ENCODE data around the gene EFHB. TPM values are rescaled to one million over a fixed set of nuclear protein-coding genes. Genes with fewer than 3 reads are reported as not detected.

EFHB gene
- total and polyA plus RNA-seq, 2 of the 13 experiments (the other 11 are each of a cell fraction or from before 2014, with no cell fraction given), result 0.15 to 0.42 TPM

- TF ChIP-seq GATAD1 (CRISPR knock-in tag; IDR thresholded peaks at IDR 0.05), result peak; percentile 35; the same call in 1 of the 2 replicates
- no peak for TF ChIP-seq FOXJ3 (CRISPR knock-in tag; IDR thresholded peaks at IDR 0.05; ENCODE audit: borderline replicate concordance)
- TF ChIP-seq EP300 (IDR thresholded peaks at IDR 0.05; ENCODE audit: low read depth in 2 of 2, low read length in 2 of 2), result no peak
- no peak for TF ChIP-seq EP300 (CRISPR knock-in tag; IDR thresholded peaks at IDR 0.05; ENCODE audit: borderline replicate concordance)
- no peak for TF ChIP-seq ZNF337 (CRISPR knock-in tag; IDR thresholded peaks at IDR 0.05; ENCODE audit: borderline replicate concordance, low read depth)
- no peak for TF ChIP-seq ZNF691 (CRISPR knock-in tag; IDR thresholded peaks at IDR 0.05; ENCODE audit: borderline replicate concordance, low read depth)
- TF ChIP-seq MIER3 (CRISPR knock-in tag; IDR thresholded peaks at IDR 0.05; ENCODE audit: borderline replicate concordance), result no peak
- TF ChIP-seq TCF12 (IDR thresholded peaks at IDR 0.05), result no peak
- no peak for TF ChIP-seq TCF12 (CRISPR knock-in tag; IDR thresholded peaks at IDR 0.05)
- TF ChIP-seq ZNF563 (CRISPR knock-in tag; IDR thresholded peaks at IDR 0.05), result no peak
- no peak for TF ChIP-seq TAF15 (IDR thresholded peaks at IDR 0.05; ENCODE audit: low read depth, low read length, poor library complexity, severe bottlenecking)
- no peak for TF ChIP-seq ZNF362 (CRISPR knock-in tag; IDR thresholded peaks at IDR 0.05; ENCODE audit: borderline replicate concordance)
- TF ChIP-seq, protein P1, sequence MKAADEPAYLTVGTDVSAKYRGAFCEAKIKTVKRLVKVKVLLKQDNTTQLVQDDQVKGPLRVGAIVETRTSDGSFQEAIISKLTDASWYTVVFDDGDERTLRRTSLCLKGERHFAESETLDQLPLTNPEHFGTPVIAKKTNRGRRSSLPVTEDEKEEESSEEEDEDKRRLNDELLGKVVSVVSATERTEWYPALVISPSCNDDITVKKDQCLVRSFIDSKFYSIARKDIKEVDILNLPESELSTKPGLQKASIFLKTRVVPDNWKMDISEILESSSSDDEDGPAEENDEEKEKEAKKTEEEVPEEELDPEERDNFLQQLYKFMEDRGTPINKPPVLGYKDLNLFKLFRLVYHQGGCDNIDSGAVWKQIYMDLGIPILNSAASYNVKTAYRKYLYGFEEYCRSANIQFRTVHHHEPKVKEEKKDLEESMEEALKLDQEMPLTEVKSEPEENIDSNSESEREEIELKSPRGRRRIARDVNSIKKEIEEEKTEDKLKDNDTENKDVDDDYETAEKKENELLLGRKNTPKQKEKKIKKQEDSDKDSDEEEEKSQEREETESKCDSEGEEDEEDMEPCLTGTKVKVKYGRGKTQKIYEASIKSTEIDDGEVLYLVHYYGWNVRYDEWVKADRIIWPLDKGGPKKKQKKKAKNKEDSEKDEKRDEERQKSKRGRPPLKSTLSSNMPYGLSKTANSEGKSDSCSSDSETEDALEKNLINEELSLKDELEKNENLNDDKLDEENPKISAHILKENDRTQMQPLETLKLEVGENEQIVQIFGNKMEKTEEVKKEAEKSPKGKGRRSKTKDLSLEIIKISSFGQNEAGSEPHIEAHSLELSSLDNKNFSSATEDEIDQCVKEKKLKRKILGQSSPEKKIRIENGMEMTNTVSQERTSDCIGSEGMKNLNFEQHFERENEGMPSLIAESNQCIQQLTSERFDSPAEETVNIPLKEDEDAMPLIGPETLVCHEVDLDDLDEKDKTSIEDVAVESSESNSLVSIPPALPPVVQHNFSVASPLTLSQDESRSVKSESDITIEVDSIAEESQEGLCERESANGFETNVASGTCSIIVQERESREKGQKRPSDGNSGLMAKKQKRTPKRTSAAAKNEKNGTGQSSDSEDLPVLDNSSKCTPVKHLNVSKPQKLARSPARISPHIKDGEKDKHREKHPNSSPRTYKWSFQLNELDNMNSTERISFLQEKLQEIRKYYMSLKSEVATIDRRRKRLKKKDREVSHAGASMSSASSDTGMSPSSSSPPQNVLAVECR (CRISPR knock-in tag; IDR thresholded peaks at IDR 0.05; ENCODE audit: borderline replicate concordance), result no peak; the same call in none of the 2 replicates
- 0 out of 2 replicates have a peak, but pooled peaks have one; percentile 8 for TF ChIP-seq ZNF124 (CRISPR knock-in tag; IDR thresholded peaks at IDR 0.05)
- no peak for TF ChIP-seq ZNF549 (CRISPR knock-in tag; IDR thresholded peaks at IDR 0.05)
- TF ChIP-seq KDM6A (CRISPR knock-in tag; IDR thresholded peaks at IDR 0.05; ENCODE audit: low read depth), result no peak
- no peak for TF ChIP-seq PTBP1 (IDR thresholded peaks at IDR 0.05; ENCODE audit: low read depth, low read length, poor library complexity, severe bottlenecking)
- TF ChIP-seq ZNF264 (CRISPR knock-in tag; IDR thresholded peaks at IDR 0.05), result no peak
- no peak for TF ChIP-seq MTA3 (CRISPR knock-in tag; IDR thresholded peaks at IDR 0.05)
- TF ChIP-seq, protein P2, sequence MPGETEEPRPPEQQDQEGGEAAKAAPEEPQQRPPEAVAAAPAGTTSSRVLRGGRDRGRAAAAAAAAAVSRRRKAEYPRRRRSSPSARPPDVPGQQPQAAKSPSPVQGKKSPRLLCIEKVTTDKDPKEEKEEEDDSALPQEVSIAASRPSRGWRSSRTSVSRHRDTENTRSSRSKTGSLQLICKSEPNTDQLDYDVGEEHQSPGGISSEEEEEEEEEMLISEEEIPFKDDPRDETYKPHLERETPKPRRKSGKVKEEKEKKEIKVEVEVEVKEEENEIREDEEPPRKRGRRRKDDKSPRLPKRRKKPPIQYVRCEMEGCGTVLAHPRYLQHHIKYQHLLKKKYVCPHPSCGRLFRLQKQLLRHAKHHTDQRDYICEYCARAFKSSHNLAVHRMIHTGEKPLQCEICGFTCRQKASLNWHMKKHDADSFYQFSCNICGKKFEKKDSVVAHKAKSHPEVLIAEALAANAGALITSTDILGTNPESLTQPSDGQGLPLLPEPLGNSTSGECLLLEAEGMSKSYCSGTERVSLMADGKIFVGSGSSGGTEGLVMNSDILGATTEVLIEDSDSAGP (CRISPR knock-in tag; IDR thresholded peaks at IDR 0.05; ENCODE audit: borderline replicate concordance), result peak; percentile 40; the same call in 1 of the 2 replicates
- no peak for TF ChIP-seq ZNF432 (CRISPR knock-in tag; IDR thresholded peaks at IDR 0.05; ENCODE audit: borderline replicate concordance)
- no peak for TF ChIP-seq TBL1XR1 (IDR thresholded peaks at IDR 0.05; ENCODE audit: borderline replicate concordance, low read length, partially characterized antibody)
- no peak for TF ChIP-seq TRIM24 (CRISPR knock-in tag; IDR thresholded peaks at IDR 0.05)
These were observed 13.7 kb upstream of the EFHB start (continued) for GRCh38 chr3:19947549-19948225.

Data from HepG2 (cell line).